H1 (cell line): Measurements from ENCODE around the gene DLEC1. TPM values are rescaled to one million over a fixed set of nuclear protein-coding genes. Genes with fewer than 3 reads are reported as not detected.

Experiments used
- CTCF ChIA-PET: fragments of 300-600 bp; sonication (Branson Sonifier 250); formaldehyde crosslinking; loops from one replicate; lab custom pipeline; 2021; ENCODE audit not compliant: partially characterized antibody; lab: Charles Lee
- POLR2A ChIA-PET: fragments of 300-600 bp; sonication (Branson Sonifier 250); formaldehyde crosslinking; loops from one replicate; lab custom pipeline; 2021; ENCODE audit warnings: inconsistent platforms; ENCODE audit not compliant: partially characterized antibody; lab: Charles Lee
- DNase-seq, 2 experiments: peaks; one replicate each; pipeline versions ENCODE4 v3.0.0 to v3.0.0-alpha.2; 2010 to 2022; ENCODE audit warnings: low spot score in 2 of 2, low read depth in 1 of 2, mixed read lengths in 1 of 2
- FAIRE-seq: peaks from 2 replicates; lab custom pipeline; 2011; peaks lifted over from hg19 to GRCh38; lab: Jason Lieb, UNC
- H2AFZ ChIP-seq: 2 replicates; pipeline ENCODE4 v1.8.1; 2012; ENCODE audit warnings: low read length, inconsistent platforms
- H2AK5ac ChIP-seq: 2 replicates; pipeline ENCODE4 v1.6.1; 2013; ENCODE audit warnings: low read depth, low read length
- H2BK120ac ChIP-seq: replicated peaks from 2 replicates; pipeline ENCODE3; 2013; ENCODE audit warnings: low read depth, low read length, inconsistent platforms
- H2BK12ac ChIP-seq: 2 replicates; pipeline ENCODE4 v1.6.1; 2013; ENCODE audit warnings: low read depth, low read length
- H2BK15ac ChIP-seq: 2 replicates; pipeline ENCODE4 v1.6.1; 2013; ENCODE audit warnings: low read length
- H2BK20ac ChIP-seq: 2 replicates; pipeline ENCODE4 v1.6.1; 2013; ENCODE audit warnings: low read length
- H2BK5ac ChIP-seq: 2 replicates; pipeline ENCODE4 v1.6.1; 2013; ENCODE audit warnings: low read depth, low read length
- H3K14ac ChIP-seq: 2 replicates; pipeline ENCODE4 v1.6.1; 2013; ENCODE audit warnings: inconsistent platforms; ENCODE audit not compliant: insufficient read length
- H3K18ac ChIP-seq: 2 replicates; pipeline ENCODE4 v1.6.1; 2013; ENCODE audit warnings: low read length; ENCODE audit errors: extremely low read depth
- H3K23ac ChIP-seq: 2 replicates; pipeline ENCODE4 v1.6.1; 2013; ENCODE audit warnings: inconsistent platforms; ENCODE audit not compliant: insufficient read length
- H3K23me2 ChIP-seq: 2 replicates; pipeline ENCODE4 v1.6.1; 2013; ENCODE audit warnings: low read depth, low read length
- H3K27ac ChIP-seq: 2 replicates; pipeline ENCODE4 v1.6.1; 2011; ENCODE audit warnings: low read depth, low read length, inconsistent platforms
- H3K27me3 ChIP-seq, 4 experiments: replicated peaks in 1 of 4; 1 replicate in 1 of 4; 2 replicates in 3 of 4; pipeline versions ENCODE4 v1.6.1 to v1.8.1; 2011 to 2013; ENCODE audit warnings: low read length in 3 of 4, mild to moderate bottlenecking in 3 of 4, inconsistent platforms in 2 of 4, mixed read lengths in 2 of 4, moderate library complexity in 1 of 4; ENCODE audit not compliant: control insufficient read depth in 3 of 4, insufficient read depth in 3 of 4; ENCODE audit errors: extremely low read depth in 1 of 4
- H3K36me3 ChIP-seq, 4 experiments: 2 replicates each; pipeline versions ENCODE4 v1.6.1 to v1.8.1; 2011 to 2013; ENCODE audit warnings: mild to moderate bottlenecking in 4 of 4, low read length in 3 of 4, moderate library complexity in 2 of 4, control low read depth in 1 of 4, inconsistent platforms in 1 of 4; ENCODE audit not compliant: insufficient read depth in 4 of 4, control insufficient read depth in 2 of 4
- H3K4ac ChIP-seq: replicated peaks from 2 replicates; pipeline ENCODE3; 2013; ENCODE audit warnings: low read length, low read depth, mixed read lengths, inconsistent platforms; ENCODE audit not compliant: insufficient read length
- H3K4me1 ChIP-seq, 4 experiments: replicated peaks in 1 of 4; 1 replicate in 1 of 4; 2 replicates in 3 of 4; pipeline versions ENCODE4 v1.6.1 to v1.8.1; 2011 to 2013; ENCODE audit warnings: low read length in 3 of 4, inconsistent platforms in 2 of 4, mixed read lengths in 1 of 4; ENCODE audit not compliant: insufficient read depth in 4 of 4, control insufficient read depth in 3 of 4
- H3K4me2 ChIP-seq, 2 experiments: 2 replicates each; pipeline versions ENCODE4 v1.6.1 to v1.8.1; 2011 to 2013; ENCODE audit warnings: low read depth in 2 of 2, low read length in 2 of 2, control low read depth in 1 of 2, inconsistent platforms in 1 of 2, mild to moderate bottlenecking in 1 of 2; ENCODE audit not compliant: insufficient read depth in 1 of 2
- H3K4me3 ChIP-seq, 4 experiments: fragments of 200-600, 300-600 bp in 1 of 4; sonication (generic), shearing (Covaris generic), sonication (Bioruptor Twin) in 1 of 4; 2 replicates each; pipeline versions ENCODE4 v1.5.1 to v1.8.1; 2011 to 2016; ENCODE audit warnings: low read length in 4 of 4, low read depth in 3 of 4, control low read depth in 2 of 4, inconsistent platforms in 2 of 4, mild to moderate bottlenecking in 2 of 4, mixed read lengths in 1 of 4, moderate library complexity in 1 of 4; ENCODE audit not compliant: insufficient read depth in 2 of 4; ENCODE audit errors: extremely low read depth in 1 of 4
- H3K56ac ChIP-seq: replicated peaks from 2 replicates; pipeline ENCODE3; 2013; ENCODE audit warnings: low read depth, mild to moderate bottlenecking, mixed read lengths, low read length, inconsistent platforms; ENCODE audit not compliant: insufficient read length
- H3K79me1 ChIP-seq: 2 replicates; pipeline ENCODE4 v1.6.1; 2013; ENCODE audit warnings: low read depth, low read length, control low read depth
- H3K79me2 ChIP-seq, 2 experiments: 2 replicates each; pipeline versions ENCODE4 v1.6.1 to v1.8.1; 2012 to 2013; ENCODE audit warnings: low read length in 2 of 2, mild to moderate bottlenecking in 2 of 2, inconsistent platforms in 1 of 2; ENCODE audit not compliant: insufficient read depth in 2 of 2, control insufficient read depth in 1 of 2
- H3K9ac ChIP-seq, 4 experiments: replicated peaks in 1 of 4; 1 replicate in 1 of 4; 2 replicates in 3 of 4; pipeline versions ENCODE4 v1.6.1 to v1.8.1; 2011 to 2013; ENCODE audit warnings: low read depth in 3 of 4, low read length in 3 of 4, control low read depth in 2 of 4, mild to moderate bottlenecking in 2 of 4, moderate library complexity in 2 of 4, inconsistent platforms in 1 of 4; ENCODE audit errors: extremely low read depth in 1 of 4
- H3K9me3 ChIP-seq, 2 experiments: 2 replicates each; pipeline versions ENCODE4 v1.6.1 to v1.8.1; 2012 to 2013; ENCODE audit warnings: mild to moderate bottlenecking in 2 of 2, moderate library complexity in 2 of 2, control low read depth in 1 of 2, inconsistent platforms in 1 of 2, low read depth in 1 of 2, low read length in 1 of 2, mixed read lengths in 1 of 2; ENCODE audit not compliant: insufficient read depth in 2 of 2
- H4K20me1 ChIP-seq, 2 experiments: replicated peaks in 1 of 2; 2 replicates each; pipeline versions ENCODE3 to v1.8.1; 2011 to 2013; ENCODE audit warnings: inconsistent platforms in 2 of 2, low read length in 2 of 2, mild to moderate bottlenecking in 1 of 2; ENCODE audit not compliant: insufficient read depth in 2 of 2, control insufficient read depth in 1 of 2
- H4K5ac ChIP-seq: 2 replicates; pipeline ENCODE4 v1.6.1; 2013; ENCODE audit warnings: low read length, low read depth, mixed read lengths, inconsistent platforms; ENCODE audit not compliant: insufficient read length
- H4K8ac ChIP-seq: 2 replicates; pipeline ENCODE4 v1.8.0; 2013; ENCODE audit warnings: mild to moderate bottlenecking, moderate library complexity, low read length, inconsistent platforms; ENCODE audit not compliant: insufficient read depth; ENCODE audit errors: extremely low read depth
- H4K91ac ChIP-seq: replicated peaks from 2 replicates; pipeline ENCODE3; 2013; ENCODE audit warnings: low read length, mixed read lengths, inconsistent platforms; ENCODE audit not compliant: insufficient read length
- ASH2L ChIP-seq: fragments of 200-600, 300-600 bp; sonication (generic); IDR thresholded peaks from one replicate; pipeline ENCODE4 v1.7.1; 2017; ENCODE audit warnings: low read length
- BACH1 ChIP-seq: IDR thresholded peaks from 2 replicates; pipeline ENCODE4 v1.6.1; 2012; ENCODE audit warnings: low read length, improper control_type of control experiment
- CBX8 ChIP-seq: fragments of 300-800, 300-1000 bp; sonication (generic); IDR thresholded peaks from 2 replicates; pipeline ENCODE4 v1.7.1; 2016; ENCODE audit warnings: low read depth, low read length, borderline replicate concordance
- JUND ChIP-seq: IDR thresholded peaks from 2 replicates; pipeline ENCODE4 v1.6.1; 2011; ENCODE audit warnings: mild to moderate bottlenecking, improper control_type of control experiment, low read length
- SIN3A ChIP-seq, 2 experiments: IDR thresholded peaks in 1 of 2; conservative IDR thresholded peaks in 1 of 2; 2 replicates each; pipeline ENCODE4 v1.6.1; 2011 to 2012; ENCODE audit warnings: low read length in 2 of 2, improper control_type of control experiment in 1 of 2, low read depth in 1 of 2, mild to moderate bottlenecking in 1 of 2
- TAF1 ChIP-seq: IDR thresholded peaks from 2 replicates; pipeline ENCODE4 v1.6.1; 2011; ENCODE audit warnings: mild to moderate bottlenecking, low read depth, low read length
- TBP ChIP-seq: IDR thresholded peaks from 2 replicates; pipeline ENCODE4 v1.6.1; 2011; ENCODE audit warnings: low read depth, low read length, improper control_type of control experiment
- TEAD4 ChIP-seq: IDR thresholded peaks from 2 replicates; pipeline ENCODE4 v1.6.1; 2012; ENCODE audit warnings: low read depth, low read length, inconsistent platforms, mixed read lengths
- WGBS, 2 experiments: shearing (Covaris generic) in 1 of 2; methylation state at CpG; one replicate each; pipeline versions ENCODE4 v1.1.6 to v1.1.7; 2013 to 2015; ENCODE audit warnings: low lambda C conversion rate in 2 of 2, mixed read lengths in 2 of 2, inconsistent platforms in 1 of 2, low coverage in 1 of 2, missing lambda C conversion rate in 1 of 2; ENCODE audit not compliant: insufficient replicate concordance in 2 of 2, insufficient coverage in 1 of 2, insufficient read length in 1 of 2; ENCODE audit errors: extremely low coverage in 1 of 2, missing lambda C conversion rate in 1 of 2; 5-methylcytosine and 5-hydroxymethylcytosine counted together
- polyA plus RNA-seq, 7 experiments: library from polyadenylated mRNA; depleted of rRNA in 3 of 7; stranded (reverse) in 5 of 7; unstranded in 2 of 7; fragments of >200 nt in 5 of 7; fragments of 200-250 nt in 2 of 7; gene quantifications; 1 replicate in 5 of 7; 2 replicates in 1 of 7; 4 replicates in 1 of 7; pipeline versions ENCODE4 v1.2.1 to v1.2.3, GENCODE V29; 2011 to 2013; ENCODE audit warnings: missing spikeins in 2 of 7, mixed read lengths in 2 of 7
- total RNA-seq: library from RNA; stranded (reverse); fragmentation: NEBNext Ultra II Directional; extraction: Animal tissue kit (Norgen Biotek cat#: 25700); gene quantifications from 2 replicates; pipeline ENCODE4 v1.2.1, GENCODE V29; 2021
- TF ChIP-seq, protein P1 (sequence below), 3 experiments: IDR thresholded peaks; 1 replicate in 2 of 3; 2 replicates in 1 of 3; pipeline versions ENCODE4 v1.5.1 to v1.6.1; 2011; ENCODE audit warnings: low read length in 3 of 3, mild to moderate bottlenecking in 3 of 3, inconsistent platforms in 2 of 3, low read depth in 1 of 3, moderate library complexity in 1 of 3; ENCODE audit not compliant: insufficient read depth in 1 of 3; ENCODE audit errors: control extremely low read depth in 1 of 3
- TF ChIP-seq, protein P2 (sequence below): IDR thresholded peaks from 2 replicates; pipeline ENCODE4 v1.6.1; 2012; ENCODE audit warnings: inconsistent platforms

DLEC1 gene
- total and polyA plus RNA-seq, 2 of the 8 experiments (the other 6 are each of a cell fraction or from before 2014, with no cell fraction given): 0.26 to 0.76 TPM

DNA sequence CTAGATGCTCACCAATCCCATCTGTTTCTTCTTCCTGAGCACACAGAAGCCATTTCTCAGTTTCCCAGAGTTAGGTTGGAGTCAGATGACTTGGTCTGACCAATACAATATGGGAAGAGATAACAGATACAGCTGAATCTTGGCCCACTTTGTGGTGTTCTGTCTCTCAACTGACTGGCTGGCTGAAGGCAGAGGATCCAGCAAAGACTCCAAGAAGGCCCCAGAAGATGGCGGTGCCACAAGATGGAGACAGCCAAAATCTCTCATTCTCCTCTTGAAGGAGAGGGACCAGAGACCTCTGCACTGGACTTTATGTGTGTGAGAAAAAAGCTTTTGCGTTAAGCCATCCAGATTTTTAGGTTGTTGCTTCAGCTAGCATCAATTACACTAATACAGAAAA, 118.1 kb downstream of the DLEC1 start:
- no peaks in the 10 kb centered on the region for H4K20me1 ChIP-seq
- no peak overlapping the region for H3K27ac ChIP-seq
- no peak overlapping the region for H3K14ac ChIP-seq
- no peak overlapping the region for H3K9ac ChIP-seq
- no peak overlapping the region for H4K8ac ChIP-seq
- H3K9me3 ChIP-seq: no peaks in the 10 kb centered on the region
- H4K5ac ChIP-seq: no peak overlapping the region
- H3K23ac ChIP-seq: no peak overlapping the region
- H2BK15ac ChIP-seq: no peak overlapping the region
- H2BK12ac ChIP-seq: no peak overlapping the region
- no peak overlapping the region for H3K4me2 ChIP-seq
- no peak overlapping the region for H2AFZ ChIP-seq
- H3K4ac ChIP-seq: no peak overlapping the region
- no peaks in the 10 kb centered on the region for H3K36me3 ChIP-seq
- H3K56ac ChIP-seq: no peak overlapping the region
- CTCF ChIA-PET: interaction anchor here (1.2 to 10.9 kb wide), 4 partner anchors 17 to 364 kb away, joined by 3 to 52 read pairs (median 4); partner anchors contain the start of genes ACAA1 and MYD88
- H3K4me1 ChIP-seq: no peaks in the 10 kb centered on the region; a peak in 1 of 7 replicates
- H3K18ac ChIP-seq: no peak overlapping the region
- H3K4me3 ChIP-seq: no peak overlapping the region
- H3K79me1 ChIP-seq: no peaks in the 10 kb centered on the region
- H2BK20ac ChIP-seq: no peak overlapping the region
- POLR2A ChIA-PET: interaction anchor here (2.7 kb wide), 1 partner anchor 8 kb away, joined by 11 read pairs; the partner anchor contains the start of gene OXSR1
- no peak for DNase-seq
- no peaks in the 10 kb centered on the region for H3K79me2 ChIP-seq
- H3K23me2 ChIP-seq: no peaks in the 10 kb centered on the region
- H3K27me3 ChIP-seq: no peaks in the 10 kb centered on the region
- no peak overlapping the region for H2BK5ac ChIP-seq
- H2BK120ac ChIP-seq: no peak overlapping the region
- WGBS, 2 experiments: 91% methylated on average over 2 of the region's 2 CpGs; no CpG with 5 or more reads in 1 of the 2 experiments
- no peak overlapping the region for H2AK5ac ChIP-seq
- no peak for FAIRE-seq
- H4K91ac ChIP-seq: no peak overlapping the region
- TF ChIP-seq, protein P1, sequence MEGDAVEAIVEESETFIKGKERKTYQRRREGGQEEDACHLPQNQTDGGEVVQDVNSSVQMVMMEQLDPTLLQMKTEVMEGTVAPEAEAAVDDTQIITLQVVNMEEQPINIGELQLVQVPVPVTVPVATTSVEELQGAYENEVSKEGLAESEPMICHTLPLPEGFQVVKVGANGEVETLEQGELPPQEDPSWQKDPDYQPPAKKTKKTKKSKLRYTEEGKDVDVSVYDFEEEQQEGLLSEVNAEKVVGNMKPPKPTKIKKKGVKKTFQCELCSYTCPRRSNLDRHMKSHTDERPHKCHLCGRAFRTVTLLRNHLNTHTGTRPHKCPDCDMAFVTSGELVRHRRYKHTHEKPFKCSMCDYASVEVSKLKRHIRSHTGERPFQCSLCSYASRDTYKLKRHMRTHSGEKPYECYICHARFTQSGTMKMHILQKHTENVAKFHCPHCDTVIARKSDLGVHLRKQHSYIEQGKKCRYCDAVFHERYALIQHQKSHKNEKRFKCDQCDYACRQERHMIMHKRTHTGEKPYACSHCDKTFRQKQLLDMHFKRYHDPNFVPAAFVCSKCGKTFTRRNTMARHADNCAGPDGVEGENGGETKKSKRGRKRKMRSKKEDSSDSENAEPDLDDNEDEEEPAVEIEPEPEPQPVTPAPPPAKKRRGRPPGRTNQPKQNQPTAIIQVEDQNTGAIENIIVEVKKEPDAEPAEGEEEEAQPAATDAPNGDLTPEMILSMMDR (IDR thresholded peaks at IDR 0.05; ENCODE audit: control extremely low read depth in 1 of 3, insufficient read depth in 1 of 3, low read depth in 1 of 3, low read length in 3 of 3): no peak
- TF ChIP-seq CBX8 (no peak), TBP (no peak), SIN3A (conservative IDR thresholded peaks at IDR 0.05 in 1 of 2, IDR thresholded peaks at IDR 0.05 in 1 of 2; ENCODE audit: low read depth in 1 of 2, low read length in 2 of 2) (no peak), JUND (no peak), BACH1 (no peak), TEAD4 (no peak), ASH2L (no peak), TAF1 (no peak)
- TF ChIP-seq, protein P2, sequence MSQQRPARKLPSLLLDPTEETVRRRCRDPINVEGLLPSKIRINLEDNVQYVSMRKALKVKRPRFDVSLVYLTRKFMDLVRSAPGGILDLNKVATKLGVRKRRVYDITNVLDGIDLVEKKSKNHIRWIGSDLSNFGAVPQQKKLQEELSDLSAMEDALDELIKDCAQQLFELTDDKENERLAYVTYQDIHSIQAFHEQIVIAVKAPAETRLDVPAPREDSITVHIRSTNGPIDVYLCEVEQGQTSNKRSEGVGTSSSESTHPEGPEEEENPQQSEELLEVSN: no peak
